Activated B cell treated with CpG ODN at 0.5 μM for 24 hours (primary cell): ENCODE results near the gene MEF2C. TPM values are rescaled to one million over a fixed set of nuclear protein-coding genes. Genes with fewer than 3 reads are reported as not detected.

Experiments used
- ATAC-seq: fragments of 200-7000 bp; cut with Tn5 transposase; one replicate; pipeline ENCODE4 v1.10.0; 2021; ENCODE audit warnings: low read depth, mild to moderate bottlenecking, moderate library complexity
- CTCF ChIA-PET: fragments of 350-600 bp; sonication (Branson Sonifier 250); formaldehyde crosslinking; loops from one replicate; lab custom pipeline; 2021; ENCODE audit warnings: antibody characterized with exemption; lab: Charles Lee
- POLR2A ChIA-PET: fragments of 350-600 bp; sonication (Branson Sonifier 250); formaldehyde crosslinking; loops from one replicate; lab custom pipeline; 2021; ENCODE audit warnings: antibody characterized with exemption; lab: Charles Lee
- DNase-seq: peaks from one replicate; pipeline ENCODE4 v3.0.0; 2022
- H3K27ac Mint-ChIP-seq: one replicate; pipeline ENCODE4 v1.8.0; 2020; ENCODE audit warnings: mixed read lengths
- H3K27me3 Mint-ChIP-seq: one replicate; pipeline ENCODE4 v1.8.0; 2021; ENCODE audit warnings: mixed read lengths
- H3K36me3 Mint-ChIP-seq: one replicate; pipeline ENCODE4 v1.8.0; 2021; ENCODE audit warnings: low read depth, mixed read lengths
- H3K4me1 Mint-ChIP-seq: one replicate; pipeline ENCODE4 v1.8.0; 2021; ENCODE audit warnings: mixed read lengths
- H3K4me3 Mint-ChIP-seq: one replicate; pipeline ENCODE4 v1.8.0; 2020; ENCODE audit warnings: mild to moderate bottlenecking, mixed read lengths
- H3K9me3 Mint-ChIP-seq: one replicate; pipeline ENCODE4 v1.8.0; 2020; ENCODE audit warnings: mixed read lengths
- intact Hi-C: fragments of 100-400 bp; cut with micrococcal nuclease; formaldehyde crosslinking; loops from one replicate; pipeline ENCODE4 v1.15.1; 2024
- total RNA-seq: library from RNA; stranded (reverse); gene quantifications from 2 replicates; pipeline ENCODE4 v1.2.3, GENCODE V29; 2022
- TF ChIP-seq, protein P1 (sequence below): fragments of 200-600 bp; IDR thresholded peaks from one replicate; pipeline ENCODE4 v1.8.0; 2022; ENCODE audit warnings: antibody characterized with exemption, mild to moderate bottlenecking

The MEF2C gene
- total RNA-seq, 1 donor from 2014 or later: 359 TPM

DNA sequence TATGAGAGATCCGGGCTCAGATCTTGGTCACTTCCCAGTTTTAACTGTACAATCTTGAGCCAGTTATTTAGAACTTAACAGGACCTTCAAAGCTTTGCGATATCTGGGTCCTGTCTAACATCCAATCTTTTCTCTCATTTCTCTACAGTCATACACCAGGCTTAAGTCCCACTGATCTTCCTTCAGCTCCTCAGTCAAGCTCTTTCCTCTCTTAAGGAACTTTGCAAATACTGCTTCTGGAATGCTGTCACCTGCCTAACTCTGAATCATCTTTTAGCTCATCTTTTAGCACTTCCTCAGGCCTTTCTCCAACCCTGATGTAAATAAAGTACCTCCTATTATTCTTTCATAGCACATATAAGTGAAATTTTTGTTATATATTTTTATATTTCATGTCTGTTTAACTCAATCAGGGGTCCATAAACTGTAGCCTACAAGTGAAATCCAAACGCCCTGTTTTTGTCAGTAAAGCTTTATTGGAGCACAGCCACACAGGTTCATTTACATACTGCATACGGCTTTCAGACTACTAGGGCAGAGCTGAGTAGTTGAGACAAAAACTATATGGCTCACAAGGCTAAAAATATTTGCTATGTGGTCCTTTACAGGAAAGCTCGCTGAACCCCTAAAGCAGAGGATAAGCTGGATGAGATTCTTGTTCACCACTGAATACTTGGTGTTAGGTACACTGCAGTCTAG is 63.5 kb downstream of the MEF2C start:
- DNase-seq: no peak
- ATAC-seq: peak; percentile 67
- ChIA-PET CTCF (interaction anchor here (1.2 to 3.9 kb wide), 8 partner anchors 10 to 1446 kb away, joined by 3 to 24 read pairs (median 6); no protein-coding TSS in a partner anchor), POLR2A (interaction anchor here (0.5 to 17.9 kb wide), 15 partner anchors 8 to 497 kb away, joined by 3 to 229 read pairs (median 4); partner anchors contain the start of gene MEF2C)
- peaks cover 58% of the 10 kb centered on the region for H3K36me3 Mint-ChIP-seq
- intact Hi-C loops: loop anchor here (10.0 kb wide), 1 partner anchor 1365 kb away; no protein-coding TSS in a partner anchor
- H3K9me3 Mint-ChIP-seq: no peaks in the 10 kb centered on the region
- H3K27ac Mint-ChIP-seq: peak overlapping the region; percentile 91
- peak overlapping the region; percentile 80 for H3K4me3 Mint-ChIP-seq
- TF ChIP-seq, protein P1, sequence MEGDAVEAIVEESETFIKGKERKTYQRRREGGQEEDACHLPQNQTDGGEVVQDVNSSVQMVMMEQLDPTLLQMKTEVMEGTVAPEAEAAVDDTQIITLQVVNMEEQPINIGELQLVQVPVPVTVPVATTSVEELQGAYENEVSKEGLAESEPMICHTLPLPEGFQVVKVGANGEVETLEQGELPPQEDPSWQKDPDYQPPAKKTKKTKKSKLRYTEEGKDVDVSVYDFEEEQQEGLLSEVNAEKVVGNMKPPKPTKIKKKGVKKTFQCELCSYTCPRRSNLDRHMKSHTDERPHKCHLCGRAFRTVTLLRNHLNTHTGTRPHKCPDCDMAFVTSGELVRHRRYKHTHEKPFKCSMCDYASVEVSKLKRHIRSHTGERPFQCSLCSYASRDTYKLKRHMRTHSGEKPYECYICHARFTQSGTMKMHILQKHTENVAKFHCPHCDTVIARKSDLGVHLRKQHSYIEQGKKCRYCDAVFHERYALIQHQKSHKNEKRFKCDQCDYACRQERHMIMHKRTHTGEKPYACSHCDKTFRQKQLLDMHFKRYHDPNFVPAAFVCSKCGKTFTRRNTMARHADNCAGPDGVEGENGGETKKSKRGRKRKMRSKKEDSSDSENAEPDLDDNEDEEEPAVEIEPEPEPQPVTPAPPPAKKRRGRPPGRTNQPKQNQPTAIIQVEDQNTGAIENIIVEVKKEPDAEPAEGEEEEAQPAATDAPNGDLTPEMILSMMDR: no peak
- peaks cover 87% of the 10 kb centered on the region for H3K4me1 Mint-ChIP-seq
- no peaks in the 10 kb centered on the region for H3K27me3 Mint-ChIP-seq

DNA sequence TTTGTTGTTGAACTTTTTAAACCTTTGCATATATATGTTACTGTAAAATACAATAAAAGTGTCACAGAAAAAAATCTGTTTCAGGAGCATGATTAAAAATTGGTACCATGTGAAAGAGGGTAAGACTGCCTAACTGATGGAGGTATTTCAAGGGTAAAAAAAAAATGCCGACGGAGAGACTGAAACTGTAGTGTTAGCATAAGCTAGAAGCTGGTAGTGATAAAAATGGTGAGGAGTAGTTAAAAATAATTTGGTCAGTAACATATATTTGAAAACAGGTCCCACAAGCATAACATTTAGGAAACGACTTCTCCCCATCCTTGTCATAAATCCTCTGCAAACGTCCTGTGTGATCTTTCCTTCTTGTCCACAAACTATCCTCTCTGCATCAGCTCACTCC is 64.7 kb downstream of the MEF2C start:
- ChIA-PET POLR2A (interaction anchor here (0.8 to 17.9 kb wide), 6 partner anchors 11 to 86 kb away, joined by 3 to 229 read pairs (median 4); partner anchors contain the start of gene MEF2C), CTCF (interaction anchor here (1.2 to 3.9 kb wide), 5 partner anchors 11 to 1447 kb away, joined by 3 to 24 read pairs (median 6); no protein-coding TSS in a partner anchor)
- Mint-ChIP-seq H3K9me3 (no peaks in the 10 kb centered on the region), H3K36me3 (peaks cover 64% of the 10 kb centered on the region), H3K27me3 (no peaks in the 10 kb centered on the region), H3K4me3 (peak overlapping the region; percentile 80), H3K4me1 (peaks cover 89% of the 10 kb centered on the region), H3K27ac (peak overlapping the region; percentile 91)
- DNase-seq (no peak), ATAC-seq (no peak)
- intact Hi-C loops: loop anchor here (1.0 to 10.0 kb wide), 2 partner anchors 13 to 1367 kb away; no protein-coding TSS in a partner anchor
- TF ChIP-seq, protein P1: no peak

DNA sequence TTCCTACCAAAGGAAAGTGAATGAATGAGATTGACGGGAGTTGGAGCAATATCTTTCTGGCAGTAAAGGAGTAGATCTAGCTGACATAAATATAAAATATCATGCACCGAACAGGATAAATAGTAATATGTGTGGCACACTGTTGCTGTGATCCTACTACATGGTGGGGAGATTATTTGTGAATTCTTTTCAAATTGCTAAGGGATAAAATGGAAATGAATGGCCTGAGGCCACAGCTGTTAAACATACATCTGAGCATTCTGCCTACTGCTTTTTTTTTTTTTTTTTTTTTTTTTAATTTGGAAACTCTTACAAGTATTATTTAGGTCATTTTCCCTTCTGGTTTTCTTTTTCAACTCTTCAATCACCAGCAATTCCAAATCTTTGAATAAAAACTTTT is 66.8 kb downstream of the MEF2C start:
- H3K27ac Mint-ChIP-seq: peak overlapping the region; percentile 59
- DNase-seq (no peak), ATAC-seq (no peak)
- ChIA-PET POLR2A (interaction anchor here (0.6 to 12.0 kb wide), 4 partner anchors 8 to 87 kb away, joined by 3 to 200 read pairs (median 4); partner anchors contain the start of gene MEF2C), CTCF (interaction anchor here (1.7 kb wide), 1 partner anchor 86 kb away, joined by 5 read pairs; no protein-coding TSS in a partner anchor)
- no peaks in the 10 kb centered on the region for H3K27me3 Mint-ChIP-seq
- H3K4me1 Mint-ChIP-seq: peaks cover 91% of the 10 kb centered on the region
- intact Hi-C loops: loop anchor here (10.0 kb wide), 1 partner anchor 1369 kb away; no protein-coding TSS in a partner anchor
- H3K9me3 Mint-ChIP-seq: no peaks in the 10 kb centered on the region
- peaks cover 62% of the 10 kb centered on the region for H3K36me3 Mint-ChIP-seq
- peak overlapping the region; percentile 13 for H3K4me3 Mint-ChIP-seq
- TF ChIP-seq, protein P1: no peak

DNA sequence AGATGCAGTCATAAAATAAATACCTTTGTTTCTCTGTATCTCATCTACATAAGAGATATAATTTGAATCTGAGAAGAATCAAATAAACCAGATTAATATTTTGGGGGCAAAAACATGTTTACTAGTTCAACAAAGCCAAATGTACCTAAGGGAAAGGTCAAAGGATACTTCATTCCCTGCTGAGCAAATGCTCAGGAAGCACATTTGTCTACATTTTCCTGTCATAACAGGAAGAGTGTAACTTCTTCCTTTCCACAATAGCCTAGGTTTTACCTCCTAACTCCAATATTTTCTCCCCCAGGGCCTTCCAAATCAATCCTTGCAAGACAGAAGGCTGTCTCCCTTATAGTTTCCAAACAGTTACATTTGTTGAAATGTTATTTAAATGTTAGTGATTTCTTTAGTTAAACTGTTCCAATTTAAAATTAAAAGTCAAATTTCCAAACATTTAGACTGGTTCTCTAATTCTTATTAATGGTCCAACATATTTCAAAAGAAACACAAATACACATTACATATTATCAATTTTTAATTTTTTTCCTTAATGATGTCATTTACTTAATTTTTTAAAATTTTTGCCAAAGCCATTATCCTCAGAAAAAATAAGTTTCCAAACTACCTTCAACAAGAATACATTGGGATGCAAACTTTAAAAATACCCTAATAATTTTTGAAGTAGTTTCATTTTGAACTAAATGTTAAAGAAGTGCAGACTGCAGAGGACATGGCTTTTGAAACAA is 67.8 kb downstream of the MEF2C start:
- peaks cover 92% of the 10 kb centered on the region for H3K4me1 Mint-ChIP-seq
- H3K27me3 Mint-ChIP-seq: no peaks in the 10 kb centered on the region
- ChIA-PET CTCF (no interaction called here), POLR2A (interaction anchor here (0.6 to 12.0 kb wide), 2 partner anchors 9 to 68 kb away, joined by 3 to 200 read pairs; partner anchors contain the start of gene MEF2C)
- H3K27ac Mint-ChIP-seq: peak overlapping the region; percentile 65
- DNase-seq (no peak), ATAC-seq (no peak)
- peaks cover 66% of the 10 kb centered on the region for H3K36me3 Mint-ChIP-seq
- intact Hi-C loops: loop anchor here (10.0 kb wide), 1 partner anchor 1370 kb away; no protein-coding TSS in a partner anchor
- H3K4me3 Mint-ChIP-seq: peak overlapping the region; percentile 46
- TF ChIP-seq, protein P1: no peak
- no peaks in the 10 kb centered on the region for H3K9me3 Mint-ChIP-seq
